Measurements from ENCODE around the gene TUBA4A. TPM values are rescaled to one million over a fixed set of nuclear protein-coding genes. Genes with fewer than 3 reads are reported as not detected.

The TUBA4A gene
- 24.8 and 25.0 TPM in 2 replicates for total RNA-seq

DNA sequence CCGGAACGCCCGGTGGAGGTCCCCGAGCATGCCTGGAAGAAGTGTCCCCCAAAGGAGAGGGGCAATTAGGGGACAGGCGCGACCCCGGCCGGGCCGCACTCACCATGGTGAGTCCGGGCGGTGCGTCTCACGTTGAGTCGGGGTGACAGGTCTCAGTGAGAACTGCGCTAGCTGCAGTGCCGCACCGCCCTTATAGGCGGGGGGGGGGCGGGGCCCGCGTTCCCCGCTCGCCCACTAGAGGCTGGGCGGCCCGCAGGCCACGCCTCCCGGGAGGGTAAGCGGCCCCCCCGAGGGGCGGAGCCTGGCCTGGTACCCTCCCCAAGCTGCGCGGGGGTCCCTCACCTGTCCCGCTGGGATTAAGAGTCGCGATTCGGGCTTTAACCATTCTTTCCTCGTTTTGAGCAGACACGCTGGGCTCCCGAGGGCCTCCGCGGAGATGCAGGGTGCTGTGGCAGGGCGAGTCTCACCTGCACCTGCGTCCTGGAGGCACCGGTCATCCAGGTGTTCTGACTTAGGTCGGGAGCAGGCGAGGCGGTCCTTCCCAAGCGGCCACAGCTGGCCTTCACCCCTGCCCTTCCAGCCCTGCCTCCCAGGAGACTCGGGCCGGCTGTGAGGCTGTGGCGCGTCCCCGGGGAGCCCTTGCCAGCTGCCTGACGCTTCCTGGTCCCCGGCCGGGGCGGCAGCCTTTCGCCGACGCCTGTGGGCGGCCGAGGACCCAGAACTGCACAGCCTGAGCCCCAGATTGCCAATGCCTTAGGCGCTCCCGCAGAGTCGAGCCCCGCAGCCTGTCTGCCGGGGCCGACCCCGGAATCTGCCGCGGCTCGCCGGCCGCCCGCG, at the start of gene TUBA4A:
TSS of gene TUBA4A (minus strand) at position 166 of the 837 bp plus-strand sequence. CDS start at position 106, 60 bp downstream.

DNA sequence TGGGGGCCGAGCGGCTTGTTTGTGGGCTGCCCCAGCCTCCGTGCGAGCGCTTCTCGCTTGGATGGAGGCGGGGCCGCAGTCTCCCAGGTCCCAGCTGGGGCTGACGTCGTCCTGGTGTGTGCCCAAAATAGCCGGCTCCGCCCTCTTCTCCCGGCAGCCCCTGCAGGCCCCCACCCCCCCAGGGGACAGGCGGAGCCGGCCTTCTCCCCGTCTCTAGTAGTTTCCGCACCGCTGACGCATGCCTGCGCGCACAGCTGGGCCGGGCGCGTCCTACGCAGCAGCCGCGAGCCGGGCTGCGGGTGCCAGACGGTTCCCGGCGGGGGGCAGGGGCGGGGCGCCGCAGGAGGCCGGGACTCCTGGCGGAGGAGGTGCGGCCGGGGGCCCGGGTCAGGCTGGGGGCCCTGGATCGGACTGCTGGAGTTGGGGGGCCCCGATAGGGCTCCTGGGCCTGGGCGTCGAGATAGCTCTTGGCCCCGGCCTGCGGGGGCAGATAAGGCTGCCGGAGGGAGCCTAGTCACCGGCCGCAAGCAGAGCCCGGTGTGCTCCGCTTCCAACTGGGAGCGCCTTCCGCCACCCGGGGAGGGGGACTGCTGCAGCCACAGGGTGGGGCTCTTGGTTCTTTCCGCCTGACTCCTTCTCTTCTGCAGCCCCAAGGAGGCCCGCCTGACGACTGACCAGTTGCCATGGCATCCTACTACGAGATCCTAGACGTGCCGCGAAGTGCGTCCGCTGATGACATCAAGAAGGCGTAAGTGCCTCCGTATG, 25.6 kb upstream of the TUBA4A start, which contains the start of gene DNAJB2:
TSS of gene DNAJB2 (plus strand) at position 216 of the 765 bp plus-strand sequence. CDS start at position 684, 468 bp downstream.

GRCh38 chr2:219252900-219253752, 592 bp downstream of the TUBA4A start, which contains the start of gene TUBA4B:
Gene TUBA4B, plus strand, starts transcription at chr2:219253243. Its CDS starts 165 bp downstream, at chr2:219253408.

GRCh38 chr2:219245148-219245898, 8.4 kb downstream of the TUBA4A start, which contains the start of the genes GLB1L and STK16:
Gene GLB1L, minus strand, starts transcription at chr2:219245444. Its CDS starts 1,871 bp downstream, at chr2:219243573.
Gene STK16, plus strand, starts transcription at chr2:219245479. Its CDS starts 521 bp downstream, at chr2:219246000.

GRCh38 chr2:219229305-219230058, 24.2 kb downstream of the TUBA4A start, which contains the start of the genes ANKZF1 and ATG9A:
Gene ANKZF1, plus strand, starts transcription at chr2:219229806. Its CDS starts 452 bp downstream, at chr2:219230258.
Gene ATG9A, minus strand, starts transcription at chr2:219229636. Its CDS starts 1,612 bp downstream, at chr2:219228024.

GRCh38 chr2:219218732-219219701, 34.7 kb downstream of the TUBA4A start, which contains the start of gene ABCB6:
Gene ABCB6, minus strand, starts transcription at chr2:219218958. Its CDS starts 285 bp downstream, at chr2:219218673.

GRCh38 chr2:219206328-219207133, 47.2 kb downstream of the TUBA4A start, which contains the start of gene ZFAND2B:
Gene ZFAND2B, plus strand, starts transcription at chr2:219206782. Its CDS starts 206 bp downstream, at chr2:219206988.

Small RNAs within 50 kb of the gene (small RNA-seq; reads per million reads assigned to genes)
- gene MIR153-1 = not detected

Other genes with a start within 250 kb of the TUBA4A start
- not detected in 2 replicates for gene CFAP65, start 212.4 kb downstream of the TUBA4A start, total RNA-seq
- gene IHH, start 193.0 kb downstream of the TUBA4A start, total RNA-seq = 0.33 TPM in 1 of 2 replicates, not detected in the other
- gene NHEJ1, start 93.1 kb downstream of the TUBA4A start, total RNA-seq = 19.3 and 23.3 TPM in 2 replicates
- 2.3 and 2.6 TPM in 2 replicates for gene SLC23A3, start 83.9 kb downstream of the TUBA4A start, total RNA-seq
- 25.2 TPM in 2 replicates for gene CNPPD1, start 77.0 kb downstream of the TUBA4A start, total RNA-seq
- gene RETREG2, start 75.6 kb downstream of the TUBA4A start, total RNA-seq = 55.8 and 64.0 TPM in 2 replicates
- 20.3 and 22.2 TPM in 2 replicates for gene ZFAND2B, start 47.1 kb downstream of the TUBA4A start, total RNA-seq
- gene ABCB6, start 35.0 kb downstream of the TUBA4A start, total RNA-seq = 15.7 and 18.9 TPM in 2 replicates
- gene ATG9A, start 24.3 kb downstream of the TUBA4A start, total RNA-seq = 66.6 and 70.7 TPM in 2 replicates
- gene ANKZF1, start 24.1 kb downstream of the TUBA4A start, total RNA-seq = 18.5 and 22.5 TPM in 2 replicates
- gene GLB1L, start 8.5 kb downstream of the TUBA4A start, total RNA-seq = 5.7 and 6.9 TPM in 2 replicates
- gene STK16, start 8.4 kb downstream of the TUBA4A start, total RNA-seq = 21.9 and 31.5 TPM in 2 replicates
- not detected in 2 replicates for gene TUBA4B, start 675 bp downstream of the TUBA4A start, total RNA-seq
- 19.6 and 24.5 TPM in 2 replicates for gene DNAJB2, start 25.4 kb upstream of the TUBA4A start, total RNA-seq
- gene PTPRN, start 55.5 kb upstream of the TUBA4A start, total RNA-seq = not detected in 2 replicates
- gene RESP18, start 78.8 kb upstream of the TUBA4A start, total RNA-seq = not detected in 2 replicates
- gene DNPEP, start 134.0 kb upstream of the TUBA4A start, total RNA-seq = 57.2 and 60.8 TPM in 2 replicates
- gene DES, start 164.5 kb upstream of the TUBA4A start, total RNA-seq = under 0.01 TPM in 1 of 2 replicates, not detected in the other
- gene SPEG, start 180.9 kb upstream of the TUBA4A start, total RNA-seq = under 0.01 and 1.4 TPM in 2 replicates
- 33.9 and 40.2 TPM in 2 replicates for gene GMPPA, start 245.0 kb upstream of the TUBA4A start, total RNA-seq

Data from vein endothelial cell (primary cell).